B cell (primary cell): ENCODE measurements around the gene DTWD2.

Experiments
- CTCF ChIP-seq: fragments of 200-600 bp; IDR thresholded peaks from one replicate; pipeline ENCODE4 v1.8.0; 2022; ENCODE audit warnings: antibody characterized with exemption, mild to moderate bottlenecking
- EZH2 ChIP-seq: IDR thresholded peaks from 2 replicates; pipeline ENCODE4 v1.6.1; 2012; ENCODE audit warnings: borderline replicate concordance, low read depth, mild to moderate bottlenecking, moderate library complexity, low read length; ENCODE audit not compliant: insufficient read depth, poor library complexity, severe bottlenecking

GRCh38 chr5:118794281-118794680 lies 194.1 kb downstream of the DTWD2 start:
- no peak for TF ChIP-seq CTCF
- TF ChIP-seq EZH2: no peak
